K562 (cell line): ENCODE measurements around the gene OTOG. TPM values are rescaled to one million over a fixed set of nuclear protein-coding genes. Genes with fewer than 3 reads are reported as not detected.

ENCODE experiments used
- ATAC-seq: fragments of 200-7000 bp; cut with Tn5 transposase; 3 replicates; pipeline ENCODE4 v1.9.1; 2020; ENCODE audit warnings: moderate library complexity
- BruUV-seq: library from RNA; stranded (reverse); fragments of 400-500 nt; replicated peaks from 2 replicates; lab custom pipeline; 2021; lab: Mats Ljungman, UMichigan
- CTCF ChIA-PET: fragments of 300-600 bp; formaldehyde crosslinking; extraction: SDS; loops from one replicate; lab custom pipeline; 2021; ENCODE audit warnings: low intra/inter-chr PET ratio; lab: Yijun Ruan, JAX
- POLR2A ChIA-PET: fragments of 300-600, 350-650 bp; sonication (Branson Sonifier 250); formaldehyde crosslinking; extraction: SDS; loops from one replicate; lab custom pipeline; 2021; ENCODE audit warnings: antibody characterized with exemption, inconsistent platforms; lab: Yijun Ruan, JAX
- DNase-seq, 4 experiments: peaks; one replicate each; pipeline versions ENCODE4 v3.0.0 to v3.0.0-alpha.2; 2011 to 2018; ENCODE audit warnings: low spot score in 3 of 4, mixed read lengths in 3 of 4; ENCODE audit errors: extremely low read depth in 1 of 4
- FAIRE-seq: peaks from 2 replicates; lab custom pipeline; 2011; peaks lifted over from hg19 to GRCh38; lab: Jason Lieb, UNC
- H2AFZ ChIP-seq: 2 replicates; pipeline ENCODE4 v1.6.0; 2011; ENCODE audit warnings: low read depth, low read length, control low read depth, inconsistent platforms
- H3K27ac ChIP-seq: fragments of 200-600 bp; 3 replicates; pipeline ENCODE4 v1.8.0; 2011; ENCODE audit warnings: low read depth, mild to moderate bottlenecking, control low read depth, inconsistent platforms, low read length, moderate library complexity, mixed read lengths; ENCODE audit errors: extremely low read depth
- H3K27me3 ChIP-seq, 2 experiments: fragments of 300-600 bp in 1 of 2; 2 replicates in 1 of 2; 3 replicates in 1 of 2; pipeline versions ENCODE4 v1.6.0 to v1.8.0; 2011; ENCODE audit warnings: inconsistent platforms in 2 of 2, low read length in 2 of 2, mild to moderate bottlenecking in 1 of 2, mixed read lengths in 1 of 2, moderate library complexity in 1 of 2; ENCODE audit not compliant: control insufficient read depth in 2 of 2, insufficient read depth in 2 of 2
- H3K36me3 ChIP-seq: fragments of 300-600 bp; 3 replicates; pipeline ENCODE4 v1.8.0; 2011; ENCODE audit warnings: mild to moderate bottlenecking, low read length, inconsistent platforms; ENCODE audit not compliant: control insufficient read depth, insufficient read depth
- H3K4me1 ChIP-seq, 2 experiments: fragments of 200-600 bp in 1 of 2; replicated peaks in 1 of 2; 2 replicates in 1 of 2; 3 replicates in 1 of 2; pipeline versions ENCODE4 v1.5.1 to v1.8.0; 2011; ENCODE audit warnings: inconsistent platforms in 2 of 2, low read length in 2 of 2, mild to moderate bottlenecking in 1 of 2, mixed read lengths in 1 of 2, moderate library complexity in 1 of 2; ENCODE audit not compliant: control insufficient read depth in 2 of 2, insufficient read depth in 2 of 2
- H3K4me2 ChIP-seq: 2 replicates; pipeline ENCODE4 v1.6.1; 2011; ENCODE audit warnings: low read length, control low read depth, inconsistent platforms, mixed read lengths; ENCODE audit not compliant: insufficient read depth
- H3K4me3 ChIP-seq: fragments of 200-600 bp; sonication (generic), shearing (Covaris generic); 2 replicates; pipeline ENCODE4 v1.5.1; 2016; ENCODE audit warnings: control low read depth, inconsistent platforms
- H3K79me2 ChIP-seq: fragments of 200-600 bp; 3 replicates; pipeline ENCODE4 v1.8.0; 2011; ENCODE audit warnings: low read length, inconsistent platforms; ENCODE audit not compliant: control insufficient read depth, insufficient read depth
- H3K9ac ChIP-seq, 2 experiments: 2 replicates each; pipeline versions ENCODE4 v1.6.0 to v1.6.1; 2011; ENCODE audit warnings: low read depth in 2 of 2, low read length in 2 of 2, control low read depth in 1 of 2, inconsistent platforms in 1 of 2, mild to moderate bottlenecking in 1 of 2, mixed read lengths in 1 of 2; ENCODE audit not compliant: insufficient read depth in 1 of 2
- H3K9me1 ChIP-seq: one replicate; pipeline ENCODE4 v1.6.0; 2011; ENCODE audit warnings: inconsistent platforms, mild to moderate bottlenecking, low read length, moderate library complexity; ENCODE audit not compliant: control insufficient read depth, insufficient read depth
- H3K9me3 ChIP-seq: replicated peaks from 2 replicates; pipeline ENCODE4 v1.5.1; 2011; ENCODE audit warnings: low read depth, low read length, inconsistent platforms; ENCODE audit not compliant: control insufficient read depth, insufficient read depth
- H4K20me1 ChIP-seq: replicated peaks from 2 replicates; pipeline ENCODE4 v1.6.1; 2011; ENCODE audit warnings: low read length, inconsistent platforms, mixed read lengths; ENCODE audit not compliant: control insufficient read depth, insufficient read depth
- MTF1 ChIP-seq: fragments of 250-450 bp; sonication (Bioruptor Pico); IDR thresholded peaks from 2 replicates; pipeline ENCODE4 v1.9.0; 2021; ENCODE audit warnings: moderate library complexity, mild to moderate bottlenecking, inconsistent platforms, borderline replicate concordance
- NBN ChIP-seq: fragments of 450-650 bp; IDR thresholded peaks from 2 replicates; pipeline ENCODE4 v1.6.1; 2016; ENCODE audit warnings: low read depth, mild to moderate bottlenecking
- PTTG1 ChIP-seq: fragments of 450-650 bp; IDR thresholded peaks from 2 replicates; pipeline ENCODE4 v1.6.1; 2016; ENCODE audit warnings: low read depth, mild to moderate bottlenecking, missing genetic modification characterization, missing compliant biosample characterization
- SAFB ChIP-seq: fragments of 200-400 bp; formaldehyde crosslinking; IDR thresholded peaks from 2 replicates; pipeline ENCODE4 v1.6.1; 2017; ENCODE audit warnings: low read depth, low read length, borderline replicate concordance
- SREBF1 ChIP-seq: fragments of 150-350 bp; IDR thresholded peaks from 2 replicates; pipeline ENCODE4 v1.6.1; 2014; ENCODE audit warnings: antibody characterized with exemption, low read depth, low read length, borderline replicate concordance
- TRIM28 ChIP-seq: fragments of 450-650 bp; IDR thresholded peaks from 2 replicates; pipeline ENCODE4 v1.6.1; 2017
- ZFX ChIP-seq: sonication (generic); formaldehyde crosslinking; IDR thresholded peaks from 2 replicates; pipeline ENCODE4 v1.8.0; 2022; ENCODE audit warnings: mild to moderate bottlenecking, missing genetic modification reagents, moderate library complexity
- WGBS: fragments of 100-300 bp; shearing (Covaris generic); methylation state at CpG from one replicate; pipeline ENCODE4 v1.1.6; 2016; ENCODE audit warnings: low coverage, mixed read lengths; ENCODE audit not compliant: insufficient coverage; ENCODE audit errors: missing lambda C conversion rate; 5-methylcytosine and 5-hydroxymethylcytosine counted together
- in situ Hi-C: fragments of 300-500 bp; cut with MboI; formaldehyde crosslinking; loops from 4 replicates; pipeline ENCODE4 v1.15.0; 2018; ENCODE audit warnings: inconsistent platforms, mixed read lengths
- intact Hi-C: fragments of 100-400 bp; cut with micrococcal nuclease; formaldehyde crosslinking; loops from 2 replicates; pipeline ENCODE4 v1.14.2; 2022
- polyA plus RNA-seq, 8 experiments: library from polyadenylated mRNA; depleted of rRNA in 4 of 8; stranded (reverse) in 5 of 8; unstranded in 3 of 8; fragments of >200 nt; fragmentation: Nextera tagmentation in 2 of 8; fragmentation: Illumina TruSeq in 1 of 8; extraction: Ambion mirVana in 2 of 8; extraction: Trizol in 1 of 8; gene quantifications; 2 replicates each; pipeline versions ENCODE4 v1.2.1 to v1.2.3, GENCODE V29; 2011 to 2014; ENCODE audit warnings: inconsistent platforms in 1 of 8, missing spikeins in 1 of 8
- total RNA-seq, 7 experiments: library from RNA; depleted of rRNA in 6 of 7; stranded (reverse); fragments of >200 nt in 6 of 7; fragmentation: Illumina TruSeq in 2 of 7; extraction: Trizol in 2 of 7; gene quantifications; 2 replicates each; pipeline versions ENCODE4 v1.2.1 to v1.2.3, GENCODE V29; 2011 to 2021; ENCODE audit warnings: low replicate concordance in 1 of 7
- TF ChIP-seq, protein P1 (sequence below): sonication (generic); formaldehyde crosslinking; IDR thresholded peaks from 2 replicates; pipeline ENCODE4 v1.8.1; 2023; ENCODE audit warnings: mild to moderate bottlenecking, missing genetic modification reagents
- TF ChIP-seq, protein P2 (sequence below): fragments of 450-650 bp; IDR thresholded peaks from 2 replicates; pipeline ENCODE4 v1.6.1; 2016; ENCODE audit warnings: missing biosample characterization, missing genetic modification characterization
- TF ChIP-seq, protein P3 (sequence below): IDR thresholded peaks from 2 replicates; pipeline ENCODE4 v1.6.1; 2014; ENCODE audit warnings: antibody characterized with exemption

The OTOG gene
- total and polyA plus RNA-seq, 9 of the 15 experiments (the other 6 are each of a cell fraction or from before 2014, with no cell fraction given) = not detected

DNA sequence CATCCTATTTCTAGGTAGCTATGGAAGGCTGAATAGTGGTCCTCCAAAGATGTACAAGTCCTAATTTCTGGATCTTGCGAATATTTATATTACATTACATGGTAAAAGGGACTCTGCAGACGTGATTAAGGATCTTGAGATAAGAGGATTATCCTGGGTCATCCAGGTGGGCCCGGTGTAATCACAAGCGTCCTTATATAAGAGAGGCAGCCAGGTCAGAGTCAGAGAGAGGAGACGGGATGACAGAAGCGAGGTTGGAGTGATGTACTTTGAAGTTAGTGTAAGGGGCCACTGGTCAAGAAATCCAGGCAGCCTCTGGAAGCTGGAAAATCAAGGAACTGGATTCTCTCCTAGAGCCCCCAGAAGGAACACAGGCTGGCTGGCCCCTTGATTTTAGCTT, 102.2 kb downstream of the OTOG start:
- Histone ChIP-seq H3K9me1 (no peaks in the 10 kb centered on the region), H3K79me2 (no peaks in the 10 kb centered on the region), H3K36me3 (no peaks in the 10 kb centered on the region), H3K9ac (no peak overlapping the region), H3K4me2 (no peak overlapping the region), H3K9me3 (no peaks in the 10 kb centered on the region), H3K27ac (no peak overlapping the region), H3K4me1 (peaks cover 0 to 3% of the 10 kb centered on the region in 2 experiments; a peak in 1 of 5 replicates), H3K4me3 (no peak overlapping the region), H3K27me3 (peaks cover 4 to 37% of the 10 kb centered on the region in 2 experiments; a peak in 4 of 5 replicates), H2AFZ (no peak overlapping the region), H4K20me1 (no peaks in the 10 kb centered on the region; the same call in 1 of the 2 replicates)
- intact Hi-C loops (no loop called here), in situ Hi-C loops (no loop called here)
- CTCF ChIA-PET = no interaction called here
- no TSS peak for BruUV-seq
- DNase-seq (no peak), ATAC-seq (no peak), FAIRE-seq (no peak)
- POLR2A ChIA-PET = no interaction called here
- 0% methylated on average over 6 of the region's 6 CpGs for WGBS
- TF ChIP-seq NBN (no peak), SAFB (no peak), ZFX (CRISPR knock-in tag) (no peak), MTF1 (CRISPR knock-in tag) (no peak), SREBF1 (no peak), TRIM28 (no peak), PTTG1 (tag) (no peak)
- TF ChIP-seq, protein P1, sequence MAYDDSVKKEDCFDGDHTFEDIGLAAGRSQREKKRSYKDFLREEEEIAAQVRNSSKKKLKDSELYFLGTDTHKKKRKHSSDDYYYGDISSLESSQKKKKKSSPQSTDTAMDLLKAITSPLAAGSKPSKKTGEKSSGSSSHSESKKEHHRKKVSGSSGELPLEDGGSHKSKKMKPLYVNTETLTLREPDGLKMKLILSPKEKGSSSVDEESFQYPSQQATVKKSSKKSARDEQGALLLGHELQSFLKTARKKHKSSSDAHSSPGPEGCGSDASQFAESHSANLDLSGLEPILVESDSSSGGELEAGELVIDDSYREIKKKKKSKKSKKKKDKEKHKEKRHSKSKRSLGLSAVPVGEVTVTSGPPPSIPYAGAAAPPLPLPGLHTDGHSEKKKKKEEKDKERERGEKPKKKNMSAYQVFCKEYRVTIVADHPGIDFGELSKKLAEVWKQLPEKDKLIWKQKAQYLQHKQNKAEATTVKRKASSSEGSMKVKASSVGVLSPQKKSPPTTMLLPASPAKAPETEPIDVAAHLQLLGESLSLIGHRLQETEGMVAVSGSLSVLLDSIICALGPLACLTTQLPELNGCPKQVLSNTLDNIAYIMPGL (CRISPR knock-in tag) = no peak
- TF ChIP-seq, protein P2, sequence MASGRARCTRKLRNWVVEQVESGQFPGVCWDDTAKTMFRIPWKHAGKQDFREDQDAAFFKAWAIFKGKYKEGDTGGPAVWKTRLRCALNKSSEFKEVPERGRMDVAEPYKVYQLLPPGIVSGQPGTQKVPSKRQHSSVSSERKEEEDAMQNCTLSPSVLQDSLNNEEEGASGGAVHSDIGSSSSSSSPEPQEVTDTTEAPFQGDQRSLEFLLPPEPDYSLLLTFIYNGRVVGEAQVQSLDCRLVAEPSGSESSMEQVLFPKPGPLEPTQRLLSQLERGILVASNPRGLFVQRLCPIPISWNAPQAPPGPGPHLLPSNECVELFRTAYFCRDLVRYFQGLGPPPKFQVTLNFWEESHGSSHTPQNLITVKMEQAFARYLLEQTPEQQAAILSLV (tag) = no peak
- TF ChIP-seq, protein P3, sequence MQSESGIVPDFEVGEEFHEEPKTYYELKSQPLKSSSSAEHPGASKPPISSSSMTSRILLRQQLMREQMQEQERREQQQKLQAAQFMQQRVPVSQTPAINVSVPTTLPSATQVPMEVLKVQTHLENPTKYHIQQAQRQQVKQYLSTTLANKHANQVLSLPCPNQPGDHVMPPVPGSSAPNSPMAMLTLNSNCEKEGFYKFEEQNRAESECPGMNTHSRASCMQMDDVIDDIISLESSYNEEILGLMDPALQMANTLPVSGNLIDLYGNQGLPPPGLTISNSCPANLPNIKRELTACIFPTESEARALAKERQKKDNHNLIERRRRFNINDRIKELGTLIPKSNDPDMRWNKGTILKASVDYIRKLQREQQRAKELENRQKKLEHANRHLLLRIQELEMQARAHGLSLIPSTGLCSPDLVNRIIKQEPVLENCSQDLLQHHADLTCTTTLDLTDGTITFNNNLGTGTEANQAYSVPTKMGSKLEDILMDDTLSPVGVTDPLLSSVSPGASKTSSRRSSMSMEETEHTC = no peak
